Kidney tubule cell (primary cell): ENCODE data around the gene DDX51.

Source experiments
- DNase-seq: peaks from one replicate; pipeline ENCODE4 v3.0.0-alpha.2; 2018; ENCODE audit warnings: low spot score

Gene DDX51

GRCh38 chr12:132166093-132166492 is 22.0 kb upstream of the DDX51 start:
- DNase-seq, result no peak

- no peak for DNase-seq
Measured at GRCh38 chr12:132165584-132165983, 21.5 kb upstream of the DDX51 start.

DNA sequence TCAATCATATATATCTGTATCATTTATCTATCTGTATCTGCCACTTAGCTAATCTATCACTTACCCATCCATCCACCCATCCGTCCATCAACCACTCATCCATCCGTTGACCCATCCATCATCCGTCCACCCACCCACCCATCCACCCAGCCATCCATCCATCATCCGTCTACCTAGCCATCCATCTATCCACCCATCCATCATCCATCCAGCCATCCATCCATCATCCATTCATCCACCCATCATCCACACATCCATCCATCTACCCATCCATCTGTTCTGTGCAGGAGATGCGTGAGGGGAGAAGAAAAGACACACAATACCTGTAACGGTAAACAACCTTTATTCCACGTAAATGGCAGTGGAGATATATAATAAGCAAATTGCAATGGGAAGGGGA is 20.3 kb upstream of the DDX51 start:
- no peak for DNase-seq

GRCh38 chr12:132163911-132164288 is 19.8 kb upstream of the DDX51 start:
- DNase-seq, result no peak

DNA sequence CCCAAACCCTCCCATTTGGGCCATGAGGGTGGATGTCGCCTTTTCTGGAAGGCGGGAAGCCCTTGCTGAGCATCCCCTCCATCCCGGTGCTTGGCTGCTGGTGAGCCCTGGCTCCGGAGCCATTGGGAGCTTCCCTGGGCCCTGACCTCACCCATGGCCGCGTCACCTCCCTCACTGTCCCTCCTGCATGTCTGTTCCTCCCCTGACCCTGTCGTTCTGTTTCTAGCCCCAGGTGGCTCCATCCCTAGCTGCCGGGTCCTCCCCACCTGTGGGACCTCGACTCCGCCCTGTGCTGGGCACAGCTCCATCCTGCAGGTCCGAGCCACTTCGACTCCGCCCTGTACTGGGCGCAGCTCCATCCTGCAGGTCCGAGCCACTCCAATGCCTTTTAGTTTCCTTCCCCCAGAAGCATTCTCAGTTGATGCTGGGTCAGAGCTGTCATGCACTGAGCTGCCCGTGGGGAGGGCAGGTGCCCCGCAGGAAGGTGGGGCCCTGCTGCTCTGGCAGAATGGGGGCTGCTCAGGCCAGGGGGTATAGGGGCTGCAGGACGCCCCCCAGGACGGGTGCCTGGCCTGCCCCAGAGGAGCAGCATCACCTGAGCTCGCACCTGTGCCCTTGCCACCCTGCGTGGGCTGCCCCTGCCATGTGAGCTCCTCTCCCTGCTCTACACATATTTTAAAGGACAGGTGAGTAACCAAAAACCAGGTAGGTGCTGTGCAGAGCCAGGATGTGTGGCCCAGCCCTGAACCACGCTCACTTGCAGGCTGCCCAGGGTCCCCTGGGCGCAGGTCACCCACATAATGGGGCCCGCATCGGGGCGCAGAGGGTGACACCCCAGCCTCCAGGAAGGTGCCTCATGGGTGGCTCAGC is 19.2 kb upstream of the DDX51 start:
- DNase-seq, result no peak

DNA sequence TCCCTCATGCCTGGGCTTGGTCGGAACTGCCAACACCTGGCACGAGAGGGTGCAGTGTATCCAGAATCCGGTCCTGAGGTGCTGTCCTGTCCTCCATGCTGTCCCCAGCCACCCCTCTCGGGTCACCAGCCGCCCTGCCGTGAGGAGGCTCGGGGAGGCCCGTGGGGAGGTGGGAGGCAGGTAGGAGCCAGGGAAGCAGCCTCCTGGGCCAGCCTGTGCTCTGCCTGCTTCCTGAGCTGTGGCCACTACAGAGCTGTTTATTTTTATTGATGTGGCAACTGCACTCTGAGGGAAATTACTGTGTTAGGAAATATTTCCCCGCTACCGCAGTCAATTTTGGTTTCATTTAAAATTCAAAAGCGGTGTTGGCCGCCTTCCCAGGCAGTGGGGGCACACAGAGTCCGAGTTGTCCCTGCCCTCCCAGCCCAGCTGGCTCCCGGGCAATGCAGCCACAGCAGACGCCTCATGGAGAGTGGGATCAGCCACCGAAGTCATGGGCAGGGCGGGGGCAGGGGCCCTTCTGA is 18.5 kb upstream of the DDX51 start:
- DNase-seq, result peak; percentile 44

DNA sequence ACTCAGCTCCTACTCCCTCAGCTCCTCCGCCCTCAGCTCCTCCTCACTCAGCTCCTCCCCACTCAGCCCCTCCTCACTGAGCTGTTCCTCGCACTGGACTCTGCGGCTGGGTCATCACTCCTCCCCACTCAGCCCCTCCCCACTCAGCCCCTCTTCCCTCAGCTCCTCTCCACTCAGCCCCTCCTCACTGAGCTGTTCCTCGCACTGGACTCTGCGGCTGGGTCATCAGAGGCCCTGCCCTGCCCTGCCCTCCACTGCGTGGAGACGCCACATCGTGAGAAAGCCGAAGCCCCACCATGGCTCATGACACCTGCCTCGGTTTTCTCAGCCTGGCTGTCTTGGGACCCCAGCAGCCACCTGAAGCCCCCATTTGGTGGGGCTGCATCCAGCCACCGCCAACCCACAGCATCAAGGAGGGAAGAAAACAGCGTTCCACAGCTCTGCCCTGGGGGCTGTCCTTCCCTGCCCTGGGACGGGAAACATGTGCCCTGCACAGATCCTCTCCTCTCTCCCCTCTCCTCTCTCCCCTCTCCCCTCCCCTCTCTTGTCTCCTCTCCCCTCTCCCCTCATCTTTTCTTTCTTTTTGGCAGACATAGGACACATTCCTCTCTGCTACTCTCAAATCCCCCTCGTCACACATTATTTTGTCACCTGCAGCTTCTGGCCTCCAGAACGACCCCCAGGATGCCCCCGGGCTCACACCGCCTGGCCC is 17.8 kb upstream of the DDX51 start:
- no peak for DNase-seq

DNA sequence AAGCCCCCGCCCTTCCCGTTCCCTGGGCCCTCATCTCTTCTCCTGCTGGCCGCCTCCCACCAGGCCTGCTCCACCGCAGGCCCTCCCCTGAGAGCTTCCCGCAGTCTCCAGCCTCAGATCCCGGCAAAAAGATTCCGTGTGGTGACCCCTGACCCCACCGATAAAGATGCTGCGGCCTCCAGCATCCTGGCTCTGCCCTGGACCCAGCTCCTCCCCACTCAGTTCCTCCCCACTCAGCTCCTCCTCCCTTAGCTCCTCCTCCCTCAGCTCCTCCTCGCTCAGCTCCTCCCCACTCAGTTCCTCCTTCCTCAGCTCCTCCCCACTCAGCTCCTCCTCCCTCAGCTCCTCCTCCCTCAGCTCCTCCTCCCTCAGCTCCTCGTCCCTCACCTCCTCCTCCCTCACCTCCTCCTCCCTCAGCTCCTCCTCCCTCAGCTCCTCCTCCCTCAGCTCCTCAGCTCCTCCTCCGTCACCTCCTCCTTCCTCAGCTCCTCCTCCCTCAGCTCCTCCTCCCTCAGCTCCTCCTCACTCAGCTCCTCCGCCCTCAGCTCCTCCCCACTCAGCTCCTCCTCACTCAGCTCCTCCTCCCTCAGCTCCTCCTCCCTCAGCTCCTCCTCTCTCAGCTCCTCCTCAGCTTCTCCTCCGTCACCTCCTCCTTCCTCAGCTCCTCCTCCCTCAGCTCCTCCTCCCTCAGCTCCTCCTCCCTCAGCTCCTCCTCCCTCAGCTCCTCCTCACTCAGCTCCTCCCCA is 17.1 kb upstream of the DDX51 start:
- no peak for DNase-seq

GRCh38 chr12:132160601-132161035 is 16.5 kb upstream of the DDX51 start:
- DNase-seq, result no peak

- no peak for DNase-seq
Measured at GRCh38 chr12:132160016-132160415, 15.9 kb upstream of the DDX51 start.

DNA sequence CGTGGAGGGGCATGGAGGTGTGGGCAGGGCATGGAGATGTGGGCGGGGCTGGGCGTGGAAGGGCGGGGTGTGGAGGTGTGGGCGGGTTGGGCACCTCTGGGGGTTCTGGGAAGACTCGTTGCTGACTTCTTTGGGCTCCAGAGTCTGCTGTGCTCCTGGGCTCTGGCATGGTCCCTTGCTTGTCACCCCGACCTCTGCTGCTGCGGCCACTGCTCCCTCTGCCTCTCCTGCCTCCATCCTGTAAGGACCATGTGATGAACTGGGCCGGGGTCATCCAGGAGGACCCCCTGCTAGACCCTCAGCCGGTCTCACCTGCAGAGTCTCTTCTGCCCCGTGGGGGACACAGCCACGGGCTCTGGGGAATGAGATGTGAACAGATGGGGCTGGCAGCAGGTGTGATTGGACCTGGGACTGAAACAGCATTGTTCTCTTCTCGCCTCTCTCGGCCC is 15.5 kb upstream of the DDX51 start:
- DNase-seq, result no peak

DNA sequence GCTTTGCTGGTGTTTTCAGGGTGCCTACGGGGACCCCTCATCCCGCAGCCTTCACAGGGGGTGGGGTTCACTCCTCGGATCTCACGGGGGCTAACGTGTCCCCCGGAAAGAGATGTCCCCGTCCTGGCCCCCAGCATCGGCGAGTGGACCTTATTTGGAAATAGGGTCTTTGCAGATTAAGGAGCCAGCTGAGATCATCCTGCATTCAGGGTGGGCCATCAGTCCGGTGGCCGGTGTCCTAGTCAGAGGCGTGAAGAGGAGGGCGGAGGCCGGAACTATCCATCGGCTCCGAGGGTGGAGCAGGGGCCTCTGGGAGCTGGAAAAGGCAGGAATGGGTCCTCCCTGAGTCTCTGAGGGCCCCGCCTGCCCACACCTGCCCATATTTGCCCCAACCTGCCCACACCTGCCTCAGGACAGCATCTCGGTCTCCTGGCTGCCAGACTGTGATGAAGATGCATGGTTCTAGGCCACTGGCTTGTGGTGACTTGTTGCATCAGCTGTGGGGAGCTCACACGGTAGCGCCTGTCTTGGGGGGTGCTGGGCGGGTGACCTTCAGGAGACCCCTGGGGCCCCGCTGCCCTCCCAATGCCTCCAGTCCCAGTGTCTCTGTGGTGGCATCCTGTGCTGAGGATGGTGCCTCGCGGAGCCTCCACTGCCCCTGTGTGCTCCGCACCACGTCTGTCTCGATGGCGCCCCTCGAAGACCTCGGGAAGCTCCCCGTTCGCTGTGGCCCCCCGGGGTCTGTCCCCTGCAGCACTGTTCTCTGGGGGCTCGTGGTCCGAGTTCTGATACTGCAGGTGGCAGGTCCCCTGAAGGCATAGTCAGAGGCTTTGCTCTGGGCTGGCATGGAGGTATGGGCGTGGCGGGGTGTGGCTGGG is 14.8 kb upstream of the DDX51 start:
- DNase-seq, result no peak

GRCh38 chr12:132157733-132158409 is 13.8 kb upstream of the DDX51 start:
- no peak for DNase-seq

GRCh38 chr12:132156573-132157325 is 12.6 kb upstream of the DDX51 start:
- DNase-seq, result no peak

GRCh38 chr12:132155771-132156572 is 11.9 kb upstream of the DDX51 start:
- DNase-seq, result no peak

GRCh38 chr12:132154941-132155770 is 11.0 kb upstream of the DDX51 start:
- no peak for DNase-seq

DNA sequence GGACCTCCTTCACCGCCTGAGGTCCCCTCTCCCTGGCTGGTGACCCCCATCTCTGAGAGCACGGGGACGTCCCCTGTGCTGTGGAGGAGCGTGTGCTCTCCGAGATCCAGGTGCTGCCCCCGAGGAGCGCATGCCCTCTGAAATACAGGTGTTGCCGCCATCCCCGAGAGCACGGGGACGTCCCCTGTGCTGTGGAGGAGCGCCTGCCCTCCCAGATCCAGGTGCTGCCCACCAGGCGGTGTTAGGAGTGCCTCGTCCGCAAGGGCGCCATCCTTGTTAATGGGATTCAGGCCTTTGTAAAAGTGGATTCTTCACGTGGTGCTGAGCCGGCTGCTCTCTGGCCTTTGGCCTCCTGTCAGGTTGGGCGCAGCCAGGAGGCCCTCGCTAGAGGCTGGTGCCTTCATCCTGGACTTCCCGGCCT is 10.2 kb upstream of the DDX51 start:
- no peak for DNase-seq
